Pancreas (tissue), 10 donors: Measurements from ENCODE around the gene GAPDH. TPM values are rescaled to one million over a fixed set of nuclear protein-coding genes. Genes with fewer than 3 reads are reported as not detected.
A peak's percentile ranks its signal among the peaks of the same experiment; 100 is the strongest.

Experiments
- ATAC-seq, 4 donors: fragments of 200-7000 bp; cut with Tn5 transposase; one replicate each; pipeline versions ENCODE4 v1.8.0 to v1.9.1; 2020; ENCODE audit warnings: mild to moderate bottlenecking in 4 of 4, moderate library complexity in 4 of 4
- DNase-seq, 6 donors: peaks; one replicate each; pipeline ENCODE4 v3.0.0-alpha.2; 2020
- FAIRE-seq: peaks from 2 replicates; lab custom pipeline; 2012; peaks lifted over from hg19 to GRCh38; lab: Jason Lieb, UNC
- H3K27ac ChIP-seq, 4 donors: fragments of 200-600 bp; sonication (generic); 1 replicate in 3 of 4; 2 replicates in 1 of 4; pipeline versions ENCODE4 v1.5.0 to v1.8.0; 2020
- H3K27me3 ChIP-seq, 4 donors: fragments of 200-600 bp; one replicate each; pipeline ENCODE4 v1.8.0; 2021
- H3K36me3 ChIP-seq, 3 donors: fragments of 200-600 bp; sonication (generic) in 1 of 3; one replicate each; pipeline versions ENCODE4 v1.5.0 to v1.8.0; 2020 to 2021
- H3K4me1 ChIP-seq, 3 donors: fragments of 200-600 bp; one replicate each; pipeline ENCODE4 v1.8.0; 2021
- H3K4me3 ChIP-seq, 4 donors: fragments of 200-600 bp; sonication (generic) in 2 of 4; one replicate each; pipeline versions ENCODE4 v1.5.0 to v1.8.0; 2020 to 2021
- H3K9me3 ChIP-seq, 4 donors: fragments of 200-600 bp; one replicate each; pipeline ENCODE4 v1.8.0; 2021
- WGBS, 2 donors: extraction: QIAGEN DNeasy Blood & Tissue Kit; methylation state at CpG; one replicate each; pipeline ENCODE4 v1.1.7; 2013; 5-methylcytosine and 5-hydroxymethylcytosine counted together
- intact Hi-C, 3 donors: fragments of 100-400 bp; cut with DNase I; formaldehyde crosslinking; loops; one replicate each; pipeline versions ENCODE4 v1.11.1 to v1.14.2; 2022
- polyA plus RNA-seq, 2 donors: library from polyadenylated mRNA; stranded (reverse); fragments of 200-250 nt; gene quantifications; one replicate each; pipeline ENCODE4 v1.2.3, GENCODE V29; 2013
- total RNA-seq, 6 donors: library from RNA; stranded (reverse); fragmentation: NEBNext Ultra II Directional in 4 of 6; extraction: Animal tissue kit (Norgen Biotek cat#: 25700) in 4 of 6; gene quantifications; one replicate each; pipeline versions ENCODE4 v1.2.1 to v1.2.4, GENCODE V29; 2021 to 2023
- TF ChIP-seq, protein P1 (sequence below), 4 donors: fragments of 200-600 bp; sonication (generic) in 3 of 4; IDR thresholded peaks; one replicate each; pipeline versions ENCODE4 v1.5.0 to v1.8.0; 2021; ENCODE audit warnings: antibody characterized with exemption in 4 of 4
- donor health status: healthy with polysubstance abuse.
- donor health status: DM: no; HTN: no; CAD: no; lungs with moderate emphysema.
- donor health status: DM: no; HTN: no; CAD: no.
- donor health status: control.
- donor health status: control.
- donor health status: Bipolar disorder and iron deficiency.
- donor health status: DM: yes; HTN: yes; CAD: no.
- donor health status: DM: no; HTN: no; CAD: no.
- donor health status: DM: no; HTN: no; CAD: no.
- donor health status: DM: yes; HTN: yes; CAD: no.

The GAPDH gene
- total and polyA plus RNA-seq, 8 donors, result 149 to 657 (median 401) TPM

DNA sequence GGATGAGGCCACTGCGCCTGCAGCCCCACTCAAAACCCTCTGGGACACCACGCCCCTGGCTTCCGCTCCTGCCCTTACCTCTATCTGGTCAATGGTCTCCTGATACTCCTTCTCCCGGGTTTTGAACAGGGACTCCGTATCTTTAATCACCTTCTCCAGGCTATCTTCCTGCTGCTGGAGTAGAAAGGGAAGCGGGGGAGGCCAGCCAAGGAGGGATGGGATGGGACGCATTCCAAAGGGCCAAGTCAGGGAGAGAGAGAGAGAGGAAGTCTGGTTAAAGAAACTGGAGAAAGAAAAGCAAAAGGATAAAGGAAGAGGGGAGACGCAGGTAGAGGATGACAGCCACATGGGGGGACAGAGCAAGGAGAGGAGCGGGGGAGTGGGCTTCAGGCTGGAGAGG, 13.7 kb downstream of the GAPDH start:
- no peaks in the 10 kb centered on the region for H3K9me3 ChIP-seq
- H3K4me1 ChIP-seq, result no peaks in the 10 kb centered on the region
- TF ChIP-seq, protein P1, sequence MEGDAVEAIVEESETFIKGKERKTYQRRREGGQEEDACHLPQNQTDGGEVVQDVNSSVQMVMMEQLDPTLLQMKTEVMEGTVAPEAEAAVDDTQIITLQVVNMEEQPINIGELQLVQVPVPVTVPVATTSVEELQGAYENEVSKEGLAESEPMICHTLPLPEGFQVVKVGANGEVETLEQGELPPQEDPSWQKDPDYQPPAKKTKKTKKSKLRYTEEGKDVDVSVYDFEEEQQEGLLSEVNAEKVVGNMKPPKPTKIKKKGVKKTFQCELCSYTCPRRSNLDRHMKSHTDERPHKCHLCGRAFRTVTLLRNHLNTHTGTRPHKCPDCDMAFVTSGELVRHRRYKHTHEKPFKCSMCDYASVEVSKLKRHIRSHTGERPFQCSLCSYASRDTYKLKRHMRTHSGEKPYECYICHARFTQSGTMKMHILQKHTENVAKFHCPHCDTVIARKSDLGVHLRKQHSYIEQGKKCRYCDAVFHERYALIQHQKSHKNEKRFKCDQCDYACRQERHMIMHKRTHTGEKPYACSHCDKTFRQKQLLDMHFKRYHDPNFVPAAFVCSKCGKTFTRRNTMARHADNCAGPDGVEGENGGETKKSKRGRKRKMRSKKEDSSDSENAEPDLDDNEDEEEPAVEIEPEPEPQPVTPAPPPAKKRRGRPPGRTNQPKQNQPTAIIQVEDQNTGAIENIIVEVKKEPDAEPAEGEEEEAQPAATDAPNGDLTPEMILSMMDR (IDR thresholded peaks at IDR 0.05), result no peak
- peaks cover 0 to 9% (median 0%) of the 10 kb centered on the region in 3 donors for H3K36me3 ChIP-seq
- H3K27ac ChIP-seq, result peak overlapping the region in 1 of 4 donors; percentile 15
- intact Hi-C loops, result no loop called here
- DNase-seq (no peak), FAIRE-seq (no peak), ATAC-seq (no peak)
- no peak overlapping the region for H3K4me3 ChIP-seq
- 80 to 90% methylated on average over 9 of the region's 9 CpGs for WGBS, 2 donors
- no peaks in the 10 kb centered on the region for H3K27me3 ChIP-seq

DNA sequence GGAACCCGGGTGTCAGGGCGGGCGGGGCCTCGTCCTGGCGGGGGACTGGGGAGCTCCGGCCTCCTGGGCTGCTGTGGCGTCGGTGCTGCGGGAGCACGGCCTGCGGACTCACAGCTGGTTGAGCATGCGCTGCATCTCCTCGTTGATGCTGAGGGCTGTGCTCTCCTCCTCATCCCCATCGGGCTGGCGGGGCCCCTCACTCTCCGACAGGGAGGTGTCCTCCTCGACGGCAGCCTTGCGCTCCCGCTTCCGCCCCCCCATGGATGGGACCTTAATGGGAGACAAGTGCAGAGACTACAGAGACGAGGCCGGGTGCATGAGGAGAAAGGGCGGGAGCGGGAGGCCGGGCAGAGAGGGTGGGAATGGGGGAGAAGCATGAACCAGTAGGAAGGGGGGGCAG, 14.2 kb downstream of the GAPDH start:
- peaks cover 0 to 4% (median 0%) of the 10 kb centered on the region in 3 donors for H3K4me1 ChIP-seq
- TF ChIP-seq, protein P1 (IDR thresholded peaks at IDR 0.05), result no peak
- WGBS, 2 donors, result 86 to 91% methylated on average over 26 of the region's 26 CpGs
- DNase-seq (no peak), ATAC-seq (no peak), FAIRE-seq (no peak)
- H3K36me3 ChIP-seq, result peaks cover 0 to 9% (median 0%) of the 10 kb centered on the region in 3 donors
- H3K9me3 ChIP-seq, result no peaks in the 10 kb centered on the region
- H3K27ac ChIP-seq, result peak overlapping the region in 1 of 4 donors; percentile 15
- no peaks in the 10 kb centered on the region for H3K27me3 ChIP-seq
- no peak overlapping the region for H3K4me3 ChIP-seq
- intact Hi-C loops, result no loop called here

DNA sequence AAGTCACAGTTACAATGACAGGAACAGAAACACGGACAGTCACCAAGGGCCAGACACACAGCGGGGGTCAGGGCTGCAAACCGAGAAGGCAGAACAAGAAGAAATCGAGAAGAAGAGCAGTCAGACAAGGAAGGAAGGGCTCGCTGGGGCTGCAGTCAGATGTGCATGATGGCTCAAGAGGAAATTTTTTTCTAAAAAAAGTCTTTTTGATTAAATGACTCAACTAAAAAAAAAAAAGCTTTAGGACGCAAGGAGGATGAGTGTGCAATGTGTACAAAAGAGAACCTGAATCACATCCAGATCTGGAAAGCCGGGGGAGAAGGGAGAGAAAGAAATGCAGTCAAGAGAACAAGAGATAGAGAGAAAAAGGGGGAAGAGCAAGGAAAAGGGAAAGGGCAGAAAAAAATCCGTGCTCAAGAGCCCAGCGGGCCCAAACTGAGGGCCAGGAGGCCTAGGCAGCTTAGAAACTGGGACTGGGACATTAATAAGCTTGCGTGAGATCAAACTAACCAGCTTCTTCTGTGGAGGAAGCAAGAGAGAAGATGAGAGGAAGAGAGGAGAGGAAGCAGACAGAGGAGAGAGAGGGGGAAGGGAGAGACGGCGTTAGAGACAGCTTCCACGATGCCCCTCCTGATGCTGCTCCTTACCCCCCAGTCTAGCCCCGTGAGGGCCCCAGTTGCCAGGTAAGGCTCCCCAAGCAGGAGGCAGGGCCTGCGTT, 14.8 kb downstream of the GAPDH start:
- no peak overlapping the region for H3K4me3 ChIP-seq

DNA sequence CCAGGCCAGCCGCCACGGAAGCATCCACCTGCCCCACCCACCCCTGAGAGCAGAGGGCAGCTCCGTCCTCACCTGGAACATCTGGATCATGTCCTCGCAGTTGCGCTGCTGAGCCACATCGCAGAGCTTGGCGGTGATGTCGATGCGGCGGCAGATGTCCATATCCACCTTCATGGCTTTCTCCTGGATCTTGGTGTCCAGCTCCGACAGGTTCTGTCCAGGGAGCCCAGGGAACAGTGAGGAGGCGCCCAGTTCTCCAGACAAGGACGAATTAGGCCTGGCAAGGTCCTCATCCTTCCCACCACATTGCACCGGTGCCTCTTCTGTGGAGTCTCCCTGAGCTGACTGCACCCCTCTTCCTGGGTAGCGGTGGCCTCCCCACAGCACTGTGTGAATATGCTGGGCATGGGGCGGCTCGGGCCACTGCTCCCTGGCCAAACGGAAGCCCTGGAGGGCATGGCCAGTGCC, 15.4 kb downstream of the GAPDH start:
- no peak for DNase-seq
- Histone ChIP-seq H3K9me3 (no peaks in the 10 kb centered on the region), H3K27me3 (no peaks in the 10 kb centered on the region), H3K27ac (peak overlapping the region in 1 of 4 donors; percentile 18), H3K36me3 (peaks cover 0 to 9% (median 0%) of the 10 kb centered on the region in 3 donors), H3K4me3 (no peak overlapping the region), H3K4me1 (peaks cover 0 to 14% (median 0%) of the 10 kb centered on the region in 3 donors)
- no peak for ATAC-seq
- FAIRE-seq, result no peak
- WGBS, 2 donors, result 93 to 95% methylated on average over 18 of the region's 18 CpGs
- intact Hi-C loops, result no loop called here
- TF ChIP-seq, protein P1 (IDR thresholded peaks at IDR 0.05), result no peak

More for the DNA sequence above, 14.8 kb downstream of the GAPDH start:
- intact Hi-C loops, result no loop called here
- H3K27ac ChIP-seq, result peak overlapping the region in 1 of 4 donors; percentile 18
- peaks cover 0 to 10% (median 0%) of the 10 kb centered on the region in 3 donors for H3K4me1 ChIP-seq
- DNase-seq (no peak), FAIRE-seq (no peak), ATAC-seq (peak in 1 of 4 donors; percentile 27)
- TF ChIP-seq, protein P1 (IDR thresholded peaks at IDR 0.05), result no peak
- peaks cover 0 to 9% (median 0%) of the 10 kb centered on the region in 3 donors for H3K36me3 ChIP-seq
- 86 to 94% methylated on average over 15 of the region's 15 CpGs for WGBS, 2 donors
- H3K9me3 ChIP-seq, result no peaks in the 10 kb centered on the region
- no peaks in the 10 kb centered on the region for H3K27me3 ChIP-seq
